AG09319 (cell line): ENCODE results near the gene CORT.
"Not testable (repeated sequence)": the region's sequence is repeated elsewhere in the genome, so short reads cannot be mapped to it uniquely, and the experiment has no call there.

Source experiments
- DNase-seq: peaks from one replicate; pipeline ENCODE4 v3.0.0-alpha.2; 2010; ENCODE audit warnings: low read depth; ENCODE audit errors: extremely low read depth
- CTCF ChIP-seq: IDR thresholded peaks from 2 replicates; pipeline ENCODE4 v1.5.1; 2011; ENCODE audit warnings: low read depth, mild to moderate bottlenecking, inconsistent platforms, low read length, moderate library complexity

Gene CORT

GRCh38 chr1:10421637-10422036, 28.2 kb upstream of the CORT start:
- no peak for TF ChIP-seq CTCF
- DNase-seq = no peak

GRCh38 chr1:10424034-10424433, 25.8 kb upstream of the CORT start:
- peak; percentile 11 for TF ChIP-seq CTCF
- no peak for DNase-seq

- TF ChIP-seq CTCF = no peak
- no peak for DNase-seq
Observed at GRCh38 chr1:10424651-10425050, 25.2 kb upstream of the CORT start.

- not testable (repeated sequence) for DNase-seq
Observed at GRCh38 chr1:10425826-10426534, 23.9 kb upstream of the CORT start.

- not testable (repeated sequence) for DNase-seq
Observed at GRCh38 chr1:10426535-10426848, 23.3 kb upstream of the CORT start.

GRCh38 chr1:10428984-10429383, 20.8 kb upstream of the CORT start:
- no peak for DNase-seq
- TF ChIP-seq CTCF = no peak

GRCh38 chr1:10429868-10430215, 20.0 kb upstream of the CORT start:
- no peak for DNase-seq
- TF ChIP-seq CTCF = no peak

- peak; percentile 61 for DNase-seq
- peak; percentile 76 for TF ChIP-seq CTCF
Observed at GRCh38 chr1:10430216-10431069, 19.4 kb upstream of the CORT start, which contains the start of gene CENPS. CENPS (plus strand) TSS chr1:10430433; CDS start chr1:10430518, 85 bp downstream.
